ENCODE results near the gene DIO3.

DNA sequence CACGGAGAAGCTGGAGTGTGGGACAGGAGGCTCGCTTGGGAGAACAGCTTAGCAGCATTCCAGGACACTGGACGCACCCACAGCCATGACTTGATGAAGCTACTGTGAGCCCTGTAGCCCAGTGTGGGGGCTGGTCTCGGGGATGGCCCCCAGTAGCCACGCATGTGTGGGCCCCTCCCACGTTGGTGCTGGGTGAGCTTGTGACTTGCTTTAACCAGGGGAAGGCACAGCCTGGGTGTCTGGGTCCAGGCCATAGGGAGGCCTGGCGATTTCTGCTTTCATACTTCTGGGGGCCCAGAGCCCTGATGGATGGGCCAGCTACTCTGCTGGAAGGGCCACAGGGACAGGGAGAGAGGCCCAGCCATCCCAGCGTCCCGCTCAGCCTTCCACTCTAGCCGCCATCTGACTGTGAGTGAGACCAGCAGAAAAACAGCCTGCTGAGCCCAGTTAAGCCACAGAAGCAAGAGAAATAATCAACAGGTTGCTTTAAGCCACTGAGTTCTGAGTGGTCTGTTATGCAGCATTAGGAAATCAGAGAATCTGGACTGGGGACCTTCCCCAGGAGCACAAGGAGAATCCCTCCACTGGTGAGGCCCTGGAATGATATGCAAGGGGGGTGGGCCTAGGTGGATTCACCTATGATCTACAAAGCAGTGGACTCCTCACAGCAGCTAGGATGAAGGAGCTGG lies 16.1 kb downstream of the DIO3 start:
- TF ChIP-seq CHD4 (IDR thresholded peaks at IDR 0.05; ENCODE audit: borderline replicate concordance, low read length) (no peak), ZNF225 (CRISPR knock-in tag; IDR thresholded peaks at IDR 0.05) (no peak), KDM5A (IDR thresholded peaks at IDR 0.05; ENCODE audit: borderline replicate concordance, low read length) (no peak), CAMTA2 (CRISPR knock-in tag; IDR thresholded peaks at IDR 0.05; ENCODE audit: borderline replicate concordance) (no peak), SP1 (IDR thresholded peaks at IDR 0.05) (no peak), SP1 (CRISPR knock-in tag; IDR thresholded peaks at IDR 0.05) (no peak), ZBTB49 (CRISPR knock-in tag; IDR thresholded peaks at IDR 0.05; ENCODE audit: borderline replicate concordance) (no peak)
